ENCODE results near the gene PGAP1.

PGAP1 gene

DNA sequence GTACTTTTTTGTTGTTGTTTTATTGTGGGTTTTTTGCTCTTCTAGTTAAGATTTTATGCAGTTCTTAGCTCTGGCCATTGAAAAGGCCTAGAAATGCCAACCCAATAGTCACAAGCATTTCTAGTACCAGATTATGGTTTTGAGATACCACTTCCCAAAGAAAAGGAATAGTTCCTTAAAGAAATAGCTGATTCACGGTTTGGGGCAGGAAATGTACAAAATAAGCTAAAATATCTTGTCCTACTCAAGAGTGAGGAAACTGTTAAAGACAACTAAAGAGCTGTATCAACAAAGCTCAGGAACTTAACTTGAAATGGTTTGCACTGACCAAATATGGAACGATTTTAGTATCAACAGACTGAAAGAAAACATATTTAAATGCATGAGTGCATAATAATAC, 35.4 kb downstream of the PGAP1 start:
- no peak for DNase-seq (ENCODE audit: low spot score)

DNA sequence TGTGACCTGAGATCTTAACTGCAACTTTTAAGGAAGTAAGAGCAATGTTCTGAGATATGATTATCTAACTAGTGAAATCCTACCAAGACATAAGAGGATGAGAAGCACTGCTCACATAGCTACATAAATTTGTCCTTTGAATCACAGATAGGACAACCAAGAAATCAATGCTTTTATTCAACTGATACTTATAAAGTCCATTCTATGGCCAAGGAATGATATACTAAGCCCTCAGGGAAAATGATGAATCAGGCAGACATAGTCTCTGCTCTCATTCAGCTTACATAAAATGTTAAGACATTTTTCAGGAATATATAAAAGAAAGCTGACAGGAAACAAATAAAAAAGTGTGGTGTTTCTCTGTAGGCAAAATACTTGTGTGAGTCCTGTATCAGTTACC, 39.1 kb downstream of the PGAP1 start:
- DNase-seq (ENCODE audit: low spot score), result no peak

DNA sequence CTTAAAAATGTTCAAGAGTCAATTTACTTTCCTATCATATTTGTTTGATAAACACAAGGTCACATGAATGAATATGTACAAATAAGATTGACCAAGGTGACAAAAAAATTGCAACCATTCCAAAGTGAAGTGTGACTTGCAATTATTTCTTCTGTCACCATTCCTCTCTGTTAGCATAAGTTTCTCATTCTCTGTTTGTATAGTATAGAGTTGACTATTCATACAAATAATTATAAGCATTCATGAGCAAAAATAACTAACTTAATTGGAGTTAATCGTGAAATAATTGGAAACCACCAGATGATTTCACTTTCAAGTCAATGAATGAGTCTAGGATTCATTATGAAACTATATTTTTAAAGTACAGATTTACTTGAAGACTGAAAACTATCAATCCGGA, 42.1 kb downstream of the PGAP1 start:
- no peak for DNase-seq (ENCODE audit: low spot score)

DNA sequence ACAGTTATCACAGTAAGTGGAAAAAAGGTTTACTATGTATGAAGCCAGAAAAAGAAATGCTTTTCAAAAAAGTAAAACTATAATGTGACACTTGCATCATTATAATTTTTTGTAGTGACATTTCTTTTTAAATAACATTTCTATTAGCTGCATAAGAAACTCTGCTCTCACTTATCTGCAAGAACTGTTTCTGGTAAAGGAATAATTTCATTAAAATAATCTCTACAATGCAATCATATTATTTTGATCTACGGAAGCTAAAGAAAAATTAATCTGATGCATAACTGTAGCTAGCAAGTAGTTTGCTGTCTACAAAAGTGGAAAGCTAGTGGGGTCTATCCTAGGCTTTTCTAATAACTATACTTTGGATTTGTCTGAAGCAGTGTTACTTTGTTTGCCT, 50.1 kb downstream of the PGAP1 start:
- no peak for DNase-seq (ENCODE audit: low spot score)

DNA sequence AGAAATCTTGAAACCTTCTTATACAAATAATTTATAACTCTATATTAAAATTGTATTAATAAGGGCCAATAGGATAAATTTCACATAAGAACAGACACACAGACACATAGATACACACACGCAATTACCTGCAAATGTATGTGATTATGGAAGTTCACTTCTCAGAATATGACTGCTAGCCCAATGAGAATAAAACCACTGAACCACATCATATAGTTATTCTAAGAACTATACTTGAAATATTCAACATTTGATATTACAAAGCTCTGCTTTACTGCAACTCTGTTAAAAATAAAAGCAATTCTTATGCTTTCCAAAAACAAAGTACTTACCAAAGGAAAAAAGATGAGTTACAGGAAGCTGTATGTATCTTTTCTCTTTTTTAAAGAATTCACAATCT, 51.1 kb downstream of the PGAP1 start:
- DNase-seq (ENCODE audit: low spot score), result no peak

DNA sequence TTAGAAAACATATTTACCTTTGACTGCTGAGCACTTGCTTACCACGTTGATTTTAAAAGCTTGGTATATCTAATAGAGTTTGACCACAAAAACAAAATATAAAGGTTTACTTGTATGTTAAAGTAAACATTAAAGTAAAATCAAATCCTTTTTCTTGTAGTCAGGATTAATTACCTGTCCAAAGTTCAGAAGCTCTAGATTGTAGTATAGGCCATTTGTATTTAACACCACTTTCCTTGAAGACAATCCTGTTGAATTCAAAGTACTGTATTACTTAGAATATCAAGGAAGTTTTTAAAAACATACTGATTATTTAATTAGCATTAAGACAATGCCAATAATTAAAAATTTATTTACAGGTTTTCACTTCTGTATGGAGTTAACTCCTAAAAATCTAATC, 53.0 kb downstream of the PGAP1 start:
- DNase-seq (ENCODE audit: low spot score), result no peak

DNA sequence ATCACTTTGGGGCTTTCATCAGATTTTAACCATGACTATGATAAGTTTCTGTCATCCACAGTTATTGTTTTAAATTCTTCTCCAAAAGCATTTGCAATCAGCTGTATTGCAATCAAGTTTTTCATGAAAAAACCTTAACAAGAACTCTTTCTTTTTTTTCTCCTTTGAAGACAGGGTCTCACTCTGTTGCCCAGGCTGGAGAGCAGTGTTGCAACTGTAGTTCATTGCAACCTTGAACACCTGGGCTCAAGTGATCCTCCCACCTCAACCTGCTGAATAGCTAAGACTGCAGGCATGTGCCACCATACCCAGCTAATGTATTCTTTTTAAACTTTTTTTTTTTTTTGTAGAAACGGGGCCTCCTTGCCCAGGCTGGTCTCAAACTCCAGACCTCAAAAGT, 71.9 kb downstream of the PGAP1 start:
- no peak for DNase-seq (ENCODE audit: low spot score)

DNA sequence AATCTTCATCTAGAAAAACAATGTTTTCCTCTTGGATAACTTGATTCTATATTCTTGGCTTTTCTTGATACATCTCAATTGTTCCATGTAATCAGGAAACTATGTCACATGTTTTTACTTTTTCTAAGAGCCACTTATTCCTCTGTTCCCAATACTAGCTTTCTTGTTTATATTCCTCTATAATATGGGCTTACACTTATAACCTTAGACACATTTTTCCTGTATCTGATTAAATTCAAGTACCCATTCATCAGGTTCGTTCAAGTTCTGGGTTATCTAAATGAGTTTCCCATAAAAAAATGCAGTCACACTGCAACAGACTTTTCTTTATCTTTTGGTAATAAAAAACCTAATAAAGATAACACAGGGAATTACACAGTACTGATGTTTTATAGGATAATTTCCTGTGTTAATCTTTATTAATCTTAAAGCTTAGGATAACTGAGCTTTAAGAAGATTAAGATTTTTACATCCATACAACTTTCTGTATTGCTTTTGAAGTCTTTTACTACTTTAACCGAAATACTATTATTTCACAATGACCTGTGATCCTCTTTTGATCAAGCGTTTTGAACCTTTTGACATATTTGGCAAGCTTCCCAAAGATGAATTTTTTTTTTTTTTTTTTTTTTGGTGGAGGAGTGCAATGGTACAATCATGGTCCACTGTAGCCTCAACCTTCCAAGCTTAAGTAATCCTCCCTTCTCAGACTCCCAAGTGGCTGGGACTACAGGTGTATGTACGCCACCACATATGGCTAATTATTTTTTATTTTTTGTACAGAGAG, 73.0 kb downstream of the PGAP1 start:
- no peak for DNase-seq (ENCODE audit: low spot score)

DNA sequence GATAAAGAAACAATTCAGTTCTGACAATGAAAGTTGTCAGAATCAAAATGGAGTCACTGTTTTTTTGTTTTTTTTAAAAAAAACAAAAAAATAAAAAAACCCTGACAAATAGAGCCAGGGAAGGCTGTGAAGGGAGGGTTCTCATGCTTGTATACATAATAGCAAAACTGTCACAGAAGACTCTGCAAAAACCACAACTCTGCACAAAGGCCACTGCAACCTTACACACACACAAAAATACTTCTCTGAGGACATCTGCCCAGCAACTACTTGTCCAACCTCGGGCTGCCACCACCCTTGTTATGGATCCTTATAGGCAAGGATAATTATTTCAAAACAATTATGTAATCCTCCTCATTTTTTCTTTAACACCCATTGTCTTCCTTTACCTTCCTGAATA, 75.4 kb downstream of the PGAP1 start:
- no peak for DNase-seq (ENCODE audit: low spot score)

DNA sequence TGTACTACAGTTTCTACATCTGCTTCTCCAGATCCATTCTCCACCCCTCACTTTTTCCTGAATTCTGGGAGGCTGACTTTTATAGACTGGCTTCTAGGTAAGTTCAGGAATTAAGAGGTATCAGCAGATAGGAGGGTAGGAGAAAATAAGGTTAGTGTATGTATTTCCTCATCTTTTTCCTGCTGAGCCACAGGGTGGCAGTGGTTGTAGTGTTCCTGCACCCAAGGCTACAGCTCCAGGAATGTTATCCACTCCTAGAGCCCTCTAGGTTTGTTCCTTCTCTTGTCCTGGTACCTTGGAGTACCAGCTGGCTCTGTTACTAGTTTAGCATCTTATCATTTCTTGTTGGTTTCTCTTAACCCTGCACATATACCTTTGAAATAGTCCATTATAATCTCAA, 76.6 kb downstream of the PGAP1 start:
- peak; percentile 42 for DNase-seq (ENCODE audit: low spot score)

DNA sequence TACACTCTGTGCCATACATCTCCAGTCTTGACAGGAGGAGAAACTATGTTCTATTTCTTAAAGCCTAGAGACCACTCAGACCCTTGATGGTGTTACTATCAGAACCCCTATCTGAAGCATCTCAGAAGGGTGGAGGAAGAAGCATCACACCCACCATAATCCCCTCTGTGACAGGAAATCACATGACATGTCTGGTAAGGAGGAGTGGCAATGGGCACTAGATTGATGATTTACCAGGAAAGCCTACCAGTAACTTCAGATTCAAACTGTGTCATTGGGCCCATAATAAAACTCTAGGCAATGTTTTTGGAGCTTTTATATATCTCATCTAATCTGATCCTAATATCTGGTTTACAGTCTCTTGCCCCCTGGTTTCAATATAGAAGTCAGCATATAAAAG, 80.2 kb downstream of the PGAP1 start:
- no peak for DNase-seq (ENCODE audit: low spot score)

DNA sequence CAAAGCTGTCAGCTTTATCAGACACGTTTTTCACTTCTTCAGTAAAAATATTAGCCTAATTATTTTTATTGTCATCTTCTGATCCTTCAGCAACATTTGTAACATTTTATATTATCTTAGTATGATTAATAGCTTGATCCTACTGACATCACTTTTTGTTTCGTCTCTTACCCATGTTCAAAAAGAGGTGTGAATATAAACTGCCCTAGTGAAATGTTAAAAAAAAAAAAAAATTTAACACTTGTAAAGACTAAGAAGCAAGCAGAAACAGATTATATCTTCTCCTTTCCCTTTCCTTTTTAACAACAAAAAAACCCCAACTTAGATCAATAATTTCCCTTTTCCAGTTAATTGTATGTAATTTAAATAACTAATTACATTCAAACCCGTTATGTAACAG, 81.1 kb downstream of the PGAP1 start:
- DNase-seq (ENCODE audit: low spot score), result no peak

DNA sequence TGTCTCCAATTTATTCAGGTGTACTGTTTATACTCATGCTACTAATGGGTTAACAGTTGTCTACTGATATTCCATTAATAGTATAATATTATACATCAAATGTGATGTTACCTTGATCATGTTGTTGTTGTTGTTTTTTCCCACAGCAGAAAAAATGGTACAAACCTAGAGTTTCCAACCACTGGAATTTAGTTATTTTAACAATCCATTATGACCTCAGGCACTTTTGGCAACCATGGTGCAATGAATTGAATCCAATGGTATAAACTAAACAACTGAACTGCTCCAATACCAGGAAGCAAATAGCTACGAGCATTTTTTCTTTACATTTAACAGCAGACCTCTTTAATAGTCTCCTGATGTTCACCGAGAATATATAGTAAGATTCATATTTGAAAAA, 86.3 kb downstream of the PGAP1 start:
- no peak for DNase-seq (ENCODE audit: low spot score)

DNA sequence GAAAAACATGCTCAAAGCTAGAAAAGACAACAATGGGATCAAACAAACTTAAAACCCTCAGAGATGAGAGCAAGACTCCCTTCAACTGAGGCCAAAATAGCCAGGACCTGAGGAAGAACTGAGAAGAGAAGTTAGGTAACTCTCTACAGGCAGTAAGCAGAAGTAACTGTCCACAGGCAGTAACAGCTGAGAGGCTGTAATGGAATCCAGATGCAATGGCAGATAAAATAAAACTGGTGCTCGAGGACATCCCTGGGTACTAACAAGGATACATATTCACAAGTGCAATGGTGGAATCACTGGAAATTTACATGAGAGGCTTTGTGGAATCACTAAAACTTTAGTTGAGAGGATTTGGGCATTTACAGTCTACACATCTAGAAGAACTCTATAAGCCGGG, 86.9 kb downstream of the PGAP1 start:
- no peak for DNase-seq (ENCODE audit: low spot score)

DNA sequence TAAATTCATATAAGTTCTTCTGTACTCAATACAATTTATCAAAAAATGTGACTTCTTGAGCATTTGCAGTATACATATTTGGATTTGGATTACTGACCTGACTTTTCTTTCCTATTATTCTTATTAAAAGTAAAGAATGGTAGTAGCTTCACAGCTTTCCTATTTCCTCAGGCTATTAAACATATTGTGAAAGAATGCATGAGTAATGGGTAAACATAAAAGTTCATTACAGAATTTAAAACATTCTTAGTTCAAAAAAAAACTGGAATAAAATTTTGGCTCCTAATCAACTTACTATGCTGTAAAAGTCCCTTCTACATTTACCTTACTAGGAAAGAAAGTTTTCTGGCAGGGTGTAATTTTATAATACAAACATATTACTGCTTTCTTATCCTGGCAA, 90.1 kb downstream of the PGAP1 start:
- DNase-seq (ENCODE audit: low spot score), result no peak

DNA sequence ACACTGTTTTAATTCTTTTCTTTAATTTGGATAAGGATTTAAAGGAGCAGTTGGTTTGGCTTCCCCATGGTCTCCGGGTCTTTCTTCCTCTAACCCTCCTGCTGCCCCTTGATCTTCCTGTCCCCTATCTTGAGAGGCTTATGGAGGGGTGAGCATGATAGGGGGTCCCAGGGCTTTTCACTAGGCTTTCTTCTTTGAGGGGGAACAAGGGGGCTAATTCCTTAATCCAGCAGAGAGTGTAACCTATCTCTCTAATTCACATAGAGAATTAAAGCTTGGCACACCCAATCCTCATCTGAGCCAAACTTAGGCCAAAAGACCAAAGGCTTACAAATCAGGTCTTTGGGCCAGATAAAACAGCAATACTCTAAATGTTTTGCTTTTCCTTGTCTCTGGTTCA, 95.8 kb downstream of the PGAP1 start:
- DNase-seq (ENCODE audit: low spot score), result no peak

DNA sequence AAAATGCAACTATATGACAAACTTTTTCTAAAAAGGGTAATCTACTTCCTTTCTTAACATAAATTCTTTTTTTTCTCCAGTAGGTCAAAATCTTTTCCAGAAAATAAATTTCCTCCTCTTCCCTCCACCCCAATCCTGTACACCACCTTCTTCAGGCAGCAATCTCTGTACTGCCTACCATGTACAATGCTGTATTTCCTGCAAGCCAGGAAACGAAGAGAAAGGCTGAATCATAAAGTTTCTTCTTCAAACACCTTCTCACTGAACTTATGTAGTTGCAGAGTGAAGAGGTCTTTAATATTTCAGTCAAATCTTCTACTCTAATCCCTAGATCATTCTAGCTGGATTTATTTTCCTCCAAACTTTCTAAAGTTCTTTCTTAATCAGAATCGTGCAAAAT, 99.2 kb downstream of the PGAP1 start:
- DNase-seq (ENCODE audit: low spot score), result no peak

DNA sequence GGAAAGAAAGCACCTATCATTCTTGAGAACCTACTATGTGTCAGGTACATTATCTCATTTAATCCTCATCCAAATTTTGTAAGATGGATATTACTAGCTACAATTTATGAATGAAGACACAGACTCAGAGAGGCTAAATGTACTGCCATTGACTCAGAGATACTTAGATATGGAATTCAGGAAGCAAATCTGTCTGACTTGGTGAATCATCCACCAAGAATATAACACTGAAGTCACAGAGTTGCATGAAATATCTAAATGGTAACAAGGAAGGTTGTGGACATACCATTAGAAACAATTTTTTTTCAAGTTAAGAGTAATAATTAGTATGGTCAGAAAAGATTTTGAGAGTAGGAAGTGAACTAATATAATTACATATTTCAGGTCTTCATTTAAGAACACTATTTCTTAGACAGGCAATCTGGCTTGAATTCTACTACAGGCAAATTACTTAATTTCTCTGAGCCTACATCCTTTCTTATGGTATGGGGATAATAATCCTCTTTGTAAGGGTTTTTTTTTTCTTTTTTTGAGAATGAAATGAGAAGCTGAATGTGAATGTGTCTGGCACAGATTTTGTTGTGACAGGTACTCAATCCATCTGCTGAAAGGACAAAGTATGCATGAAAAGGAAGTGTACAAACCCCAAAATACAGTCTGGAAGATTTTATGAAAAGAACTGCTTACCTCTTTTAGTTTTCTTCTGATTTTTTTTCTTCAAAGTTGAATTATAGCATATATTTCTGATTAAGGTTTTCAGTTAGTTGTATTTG, 102.6 kb downstream of the PGAP1 start:
- no peak for DNase-seq (ENCODE audit: low spot score)

DNA sequence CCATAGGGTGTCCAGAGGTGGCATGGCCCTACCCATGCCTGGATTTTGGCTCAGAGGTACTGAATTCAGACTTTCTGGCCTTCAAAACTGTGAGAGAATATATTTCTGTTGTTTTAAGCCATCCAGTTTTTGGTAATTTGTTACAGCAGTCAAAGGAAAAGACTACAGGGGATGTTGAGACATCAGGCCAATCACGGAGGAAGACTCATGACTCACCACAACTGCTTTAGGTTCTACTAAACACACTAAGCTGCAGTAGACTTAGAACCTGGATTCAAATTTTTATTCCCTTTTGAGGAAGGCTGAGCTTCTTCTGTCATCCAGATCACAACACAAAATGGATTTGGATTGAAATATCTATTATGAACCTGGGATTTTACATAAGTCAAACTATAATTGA, 105.3 kb downstream of the PGAP1 start:
- DNase-seq (ENCODE audit: low spot score), result no peak

DNA sequence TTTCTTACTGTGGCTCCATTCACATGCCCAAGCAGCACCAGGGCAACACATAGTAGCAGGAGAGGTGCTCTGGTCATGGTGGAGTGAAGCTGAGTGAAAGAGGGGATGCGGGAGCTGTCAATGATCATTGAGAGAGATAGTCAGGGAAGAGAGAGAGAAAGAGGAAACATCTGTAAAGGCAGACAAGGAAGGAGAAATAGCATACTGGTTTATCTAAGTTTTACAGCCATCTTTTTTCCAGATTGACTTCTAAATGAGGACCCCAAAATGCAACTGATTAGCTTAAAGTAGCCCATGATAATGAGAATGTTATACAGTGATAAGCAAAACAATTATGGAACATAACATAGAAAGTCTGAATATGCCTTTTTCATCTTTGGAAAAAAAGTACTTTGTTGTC, 117.2 kb downstream of the PGAP1 start, which contains the start of gene C2orf66:
Gene C2orf66, minus strand, starts transcription at position 96 of the 400 bp plus-strand sequence. Its CDS starts 19 bp downstream, at position 77.
- DNase-seq (ENCODE audit: low spot score), result no peak

DNA sequence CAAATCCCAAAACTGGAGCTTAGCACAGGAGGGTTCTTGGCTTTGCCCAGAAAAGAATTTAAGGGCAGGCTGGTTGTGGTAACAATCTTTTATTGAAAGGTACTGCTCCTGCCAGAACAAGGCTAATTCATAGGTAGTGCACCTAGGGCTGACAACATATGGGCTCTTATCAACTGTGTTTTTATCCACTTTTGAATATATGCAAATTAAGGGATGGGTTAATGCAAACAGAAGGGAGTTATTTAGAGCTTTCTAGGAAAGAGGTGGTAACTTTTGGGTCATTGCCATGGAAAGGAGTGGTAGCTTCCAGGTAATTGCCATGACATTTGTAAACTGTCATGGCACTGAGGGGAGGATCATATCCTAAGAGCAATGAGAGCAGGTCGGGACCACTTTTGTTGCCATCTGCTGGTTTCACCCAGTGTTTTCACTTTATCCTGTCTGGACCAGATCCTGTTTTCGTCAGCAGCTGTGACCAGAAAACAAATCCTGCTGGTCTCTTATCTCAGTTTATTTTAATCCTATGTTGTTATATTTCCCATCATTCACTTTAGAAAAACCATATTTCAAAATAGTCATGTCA, 118.3 kb downstream of the PGAP1 start:
- DNase-seq (ENCODE audit: low spot score), result no peak

DNA sequence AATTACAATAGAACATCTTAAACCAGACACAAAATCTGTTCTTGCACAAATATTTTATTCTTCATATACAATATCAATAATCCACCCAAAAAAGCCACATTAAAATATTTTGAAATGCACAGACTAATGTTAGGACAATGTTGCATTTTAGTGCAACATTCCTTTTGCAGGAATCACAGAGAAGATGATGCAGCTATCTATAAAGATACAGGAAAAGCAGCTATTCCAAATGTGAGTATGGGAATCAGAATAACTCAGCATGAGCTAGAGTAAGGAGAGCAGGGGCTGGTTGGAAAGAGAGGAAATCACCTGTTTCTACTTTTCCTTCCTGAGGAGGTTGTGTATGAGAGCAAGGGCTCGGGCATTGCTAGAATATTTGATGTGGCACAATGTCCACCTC, 122.1 kb downstream of the PGAP1 start:
- no peak for DNase-seq (ENCODE audit: low spot score)

DNA sequence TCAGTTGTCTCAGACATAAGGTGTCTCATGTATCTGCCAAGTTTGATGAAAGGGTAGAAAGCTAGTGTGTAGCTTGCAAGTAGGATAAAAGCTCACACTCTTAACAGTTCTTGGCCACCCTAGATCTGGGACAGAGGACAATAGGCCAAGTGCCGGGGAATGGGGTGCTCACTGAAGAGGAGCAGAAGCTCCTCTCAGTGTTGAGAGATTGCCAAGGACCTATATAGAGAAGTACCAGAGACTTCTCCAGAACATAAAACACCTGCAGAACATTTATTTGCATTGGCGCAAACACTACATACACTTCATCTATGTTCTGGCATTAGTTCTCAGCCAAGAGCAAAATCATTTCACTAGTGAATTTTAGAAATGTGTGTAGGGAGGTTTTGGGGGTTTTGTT, 124.1 kb downstream of the PGAP1 start:
- DNase-seq (ENCODE audit: low spot score), result no peak

All from SW480 (cell line).